GM18858 (cell line): ENCODE results near the gene CCDC198.

Experiments used
- ATAC-seq: cut with Tn5 transposase; IDR thresholded peaks from one replicate; pipeline ENCODE4 v1.9.1; 2021; ENCODE audit not compliant: unreplicated experiment

Gene CCDC198

DNA sequence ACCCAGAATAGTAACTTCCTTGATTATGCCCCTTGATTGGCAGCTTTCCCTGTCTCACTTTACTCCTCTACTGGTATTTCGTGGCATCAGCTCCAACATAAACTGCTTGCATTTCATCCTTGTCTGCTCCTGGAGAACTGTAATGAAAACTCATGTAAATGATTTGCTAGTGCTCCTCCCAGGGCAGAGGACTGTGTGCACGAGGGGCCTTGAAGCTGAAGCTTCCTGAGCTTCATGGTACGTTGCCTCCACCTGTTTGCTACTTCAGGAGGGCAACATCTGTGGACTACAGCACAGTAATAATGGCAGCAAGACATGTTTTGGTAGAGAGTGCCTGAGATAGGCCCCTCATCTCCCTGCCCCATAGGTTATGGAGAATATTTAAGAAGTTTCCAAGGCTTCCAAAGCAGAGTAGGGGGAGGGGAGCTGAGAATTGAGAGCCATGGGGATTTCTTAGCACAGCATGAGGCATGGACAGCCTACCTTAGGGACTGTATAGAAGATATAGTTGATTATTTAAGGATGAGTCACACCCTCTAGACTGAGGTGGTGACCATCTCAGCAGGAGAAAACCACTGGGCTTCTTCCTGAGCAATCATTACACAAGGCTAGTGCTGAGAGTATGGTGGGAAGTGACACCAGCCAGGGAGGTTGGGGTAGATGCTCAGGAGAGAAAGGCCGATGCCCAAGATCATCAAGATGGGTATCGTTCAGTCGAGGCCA lies 29.5 kb downstream of the CCDC198 start:
- no peak for ATAC-seq

- ATAC-seq = no peak
Observed at GRCh38 chr14:57462551-57462950, 31.1 kb downstream of the CCDC198 start.

- ATAC-seq = no peak
Observed at GRCh38 chr14:57461777-57462320, 31.8 kb downstream of the CCDC198 start.

DNA sequence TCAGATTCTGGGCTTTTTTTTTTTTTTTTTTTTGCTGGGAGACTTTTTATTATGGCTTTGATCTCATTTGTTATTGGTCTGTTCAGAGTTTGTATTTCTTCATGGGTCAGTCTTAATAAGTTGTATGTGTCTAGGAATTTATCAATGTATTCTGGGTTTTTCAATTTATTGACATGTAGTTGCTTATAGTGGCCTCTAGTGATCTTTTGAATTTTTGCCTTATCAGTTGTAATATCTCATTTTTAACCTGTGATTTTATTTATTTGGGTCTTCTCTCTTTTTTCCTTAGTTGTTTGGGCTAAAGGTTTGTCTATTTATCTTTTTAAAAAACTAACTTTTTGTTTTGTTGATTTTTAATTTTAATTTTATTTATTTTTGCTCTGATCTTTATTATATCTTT lies 57.7 kb downstream of the CCDC198 start:
- ATAC-seq = no peak

- ATAC-seq = no peak
Observed at GRCh38 chr14:57420986-57421385, 72.7 kb downstream of the CCDC198 start.

- no peak for ATAC-seq
Observed at GRCh38 chr14:57420033-57420432, 73.6 kb downstream of the CCDC198 start.
